ENCODE measurements around the gene PRELP. TPM values are rescaled to one million over a fixed set of nuclear protein-coding genes. Genes with fewer than 3 reads are reported as not detected.

Gene PRELP
- total and polyA plus RNA-seq, 2 of the 8 experiments (the other 6 are each of a cell fraction or from before 2014, with no cell fraction given) = 0.13 to 0.23 TPM

DNA sequence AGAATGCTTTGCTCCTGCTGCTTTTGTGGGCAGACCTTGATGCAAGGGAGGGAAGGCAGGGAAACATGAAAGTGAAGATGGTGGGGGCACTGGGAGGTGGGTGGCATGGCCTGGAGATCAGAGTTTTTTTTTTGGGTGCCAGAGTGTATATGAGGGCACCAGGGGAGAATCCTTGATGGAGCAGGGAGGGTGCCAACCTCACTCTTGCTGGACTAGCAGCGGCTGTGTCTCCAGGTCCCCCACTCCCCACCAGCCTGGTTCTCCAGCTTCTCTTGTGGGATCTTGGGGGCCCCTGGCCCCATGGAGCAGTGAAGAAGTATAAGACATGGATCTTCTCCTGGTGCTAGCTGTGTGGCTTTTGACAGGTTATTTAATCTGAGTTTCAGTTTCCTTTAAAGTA, 13.5 kb upstream of the PRELP start:
- ChIA-PET CTCF (ENCODE audit: partially characterized antibody) (interaction anchor here (0.6 to 23.5 kb wide), 5 partner anchors 12 to 466 kb away, joined by 3 to 330 read pairs (median 3); partner anchors contain the start of gene FMOD), POLR2A (ENCODE audit: partially characterized antibody) (no interaction called here)
- Histone ChIP-seq H3K27ac (ENCODE audit: low read depth, low read length) (no peak overlapping the region), H3K4ac (replicated peaks; ENCODE audit: insufficient read length, low read depth, low read length) (no peak overlapping the region), H4K8ac (ENCODE audit: extremely low read depth, insufficient read depth, low read length) (no peak overlapping the region; the same call in 1 of the 2 replicates), H3K23me2 (ENCODE audit: low read depth, low read length) (no peaks in the 10 kb centered on the region), H3K4me3 (ENCODE audit: extremely low read depth in 1 of 4, insufficient read depth in 2 of 4, low read depth in 3 of 4, low read length in 4 of 4) (no peak overlapping the region), H4K91ac (replicated peaks; ENCODE audit: insufficient read length, low read length) (no peak overlapping the region), H3K9ac (replicated peaks in 1 of 4; ENCODE audit: extremely low read depth in 1 of 4, low read depth in 3 of 4, low read length in 3 of 4) (no peak overlapping the region), H3K23ac (ENCODE audit: insufficient read length) (no peak overlapping the region), H3K14ac (ENCODE audit: insufficient read length) (no peak overlapping the region), H2BK120ac (replicated peaks; ENCODE audit: low read depth, low read length) (no peak overlapping the region), H2BK12ac (ENCODE audit: low read depth, low read length) (no peak overlapping the region), H2AFZ (ENCODE audit: low read length) (no peak overlapping the region), H3K18ac (ENCODE audit: extremely low read depth, low read length) (no peak overlapping the region), H3K9me3 (ENCODE audit: insufficient read depth in 2 of 2, low read depth in 1 of 2, low read length in 1 of 2) (no peaks in the 10 kb centered on the region), H3K4me1 (replicated peaks in 1 of 4; ENCODE audit: control insufficient read depth in 3 of 4, insufficient read depth in 4 of 4, low read length in 3 of 4) (peaks cover 0 to 10% (median 3%) of the 10 kb centered on the region in 4 experiments; a peak in 4 of 7 replicates), H2BK5ac (ENCODE audit: low read depth, low read length) (no peak overlapping the region), H2BK20ac (ENCODE audit: low read length) (no peak overlapping the region), H3K56ac (replicated peaks; ENCODE audit: insufficient read length, low read depth, low read length) (no peak overlapping the region), H4K20me1 (replicated peaks in 1 of 2; ENCODE audit: control insufficient read depth in 1 of 2, insufficient read depth in 2 of 2, low read length in 2 of 2) (no peaks in the 10 kb centered on the region), H3K79me1 (ENCODE audit: low read depth, low read length) (no peaks in the 10 kb centered on the region), H3K4me2 (ENCODE audit: insufficient read depth in 1 of 2, low read depth in 2 of 2, low read length in 2 of 2) (no peak overlapping the region), H2AK5ac (ENCODE audit: low read depth, low read length) (no peak overlapping the region), H3K36me3 (ENCODE audit: control insufficient read depth in 2 of 4, insufficient read depth in 4 of 4, low read length in 3 of 4) (no peaks in the 10 kb centered on the region), H4K5ac (ENCODE audit: insufficient read length, low read depth, low read length) (no peak overlapping the region), H2BK15ac (ENCODE audit: low read length) (no peak overlapping the region), H3K27me3 (replicated peaks in 1 of 4; ENCODE audit: control insufficient read depth in 3 of 4, extremely low read depth in 1 of 4, insufficient read depth in 3 of 4, low read length in 3 of 4) (no peaks in the 10 kb centered on the region; a peak in 1 of 7 replicates), H3K79me2 (ENCODE audit: control insufficient read depth in 1 of 2, insufficient read depth in 2 of 2, low read length in 2 of 2) (no peaks in the 10 kb centered on the region)
- DNase-seq (ENCODE audit: low read depth in 1 of 2, low spot score in 2 of 2) (no peak), FAIRE-seq (no peak)
- 92% methylated on average over 1 of the region's 1 CpG; no CpG with 5 or more reads in 1 of the 2 experiments for WGBS, 2 experiments (ENCODE audit: extremely low coverage in 1 of 2, insufficient coverage in 1 of 2, insufficient read length in 1 of 2, insufficient replicate concordance in 2 of 2, low coverage in 1 of 2, low lambda C conversion rate in 2 of 2, missing lambda C conversion rate in 1 of 2)
- no peak for TF ChIP-seq KDM1A (IDR thresholded peaks at IDR 0.05; ENCODE audit: borderline replicate concordance, low read length)
- no peak for TF ChIP-seq BACH1 (IDR thresholded peaks at IDR 0.05; ENCODE audit: low read length)
- no peak for TF ChIP-seq CBX8 (IDR thresholded peaks at IDR 0.05; ENCODE audit: borderline replicate concordance, low read depth, low read length)
- TF ChIP-seq TBP (IDR thresholded peaks at IDR 0.05; ENCODE audit: low read depth, low read length) = no peak
- TF ChIP-seq TAF1 (IDR thresholded peaks at IDR 0.05; ENCODE audit: low read depth, low read length) = no peak
